HepG2 (cell line): Measurements from ENCODE around the gene SMIM1. TPM values are rescaled to one million over a fixed set of nuclear protein-coding genes. Genes with fewer than 3 reads are reported as not detected.

ENCODE experiments used
- AKAP8 ChIP-seq: sonication (generic); formaldehyde crosslinking; IDR thresholded peaks from 2 replicates; pipeline ENCODE4 v1.5.1; 2020; ENCODE audit warnings: mild to moderate bottlenecking, missing genetic modification reagents
- ARID4A ChIP-seq: sonication (generic); formaldehyde crosslinking; IDR thresholded peaks from 2 replicates; pipeline ENCODE4 v1.5.0; 2020; ENCODE audit warnings: mild to moderate bottlenecking, missing genetic modification reagents, borderline replicate concordance
- ATF7 ChIP-seq, 2 experiments: fragments of 450-650 bp in 1 of 2; sonication (generic) in 1 of 2; formaldehyde crosslinking in 1 of 2; IDR thresholded peaks; 2 replicates each; pipeline versions ENCODE4 v1.4.0 to v1.6.1; 2016 to 2020; ENCODE audit warnings: antibody characterized with exemption in 1 of 2, mild to moderate bottlenecking in 1 of 2, missing genetic modification reagents in 1 of 2
- HNF4G ChIP-seq, 2 experiments: sonication (generic) in 1 of 2; formaldehyde crosslinking in 1 of 2; IDR thresholded peaks; 2 replicates each; pipeline versions ENCODE4 v1.4.0 to v1.6.1; 2011 to 2020; ENCODE audit warnings: borderline replicate concordance in 2 of 2, low read depth in 2 of 2, mild to moderate bottlenecking in 2 of 2, low read length in 1 of 2, missing genetic modification reagents in 1 of 2, moderate library complexity in 1 of 2
- THRA ChIP-seq: sonication (generic); formaldehyde crosslinking; IDR thresholded peaks from 2 replicates; pipeline ENCODE4 v1.4.0; 2020; ENCODE audit warnings: missing genetic modification reagents, borderline replicate concordance
- ZFX ChIP-seq: sonication (generic); formaldehyde crosslinking; IDR thresholded peaks from 2 replicates; pipeline ENCODE4 v1.4.0; 2020; ENCODE audit warnings: mild to moderate bottlenecking, low read depth, missing genetic modification reagents, moderate library complexity
- ZNF225 ChIP-seq: sonication (generic); formaldehyde crosslinking; IDR thresholded peaks from 2 replicates; pipeline ENCODE4 v1.4.0; 2020; ENCODE audit warnings: mild to moderate bottlenecking, missing genetic modification reagents
- ZNF354B ChIP-seq: sonication (generic); formaldehyde crosslinking; IDR thresholded peaks from 2 replicates; pipeline ENCODE4 v1.8.0; 2022; ENCODE audit warnings: mild to moderate bottlenecking, missing genetic modification reagents
- ZNF574 ChIP-seq: sonication (generic); formaldehyde crosslinking; IDR thresholded peaks from 2 replicates; pipeline ENCODE4 v1.4.0; 2020; ENCODE audit warnings: missing genetic modification reagents
- ZNF687 ChIP-seq: sonication (generic); formaldehyde crosslinking; IDR thresholded peaks from 2 replicates; pipeline ENCODE4 v1.5.1; 2020; ENCODE audit warnings: mild to moderate bottlenecking, missing genetic modification reagents, moderate library complexity
- ZNF691 ChIP-seq: sonication (generic); formaldehyde crosslinking; IDR thresholded peaks from 2 replicates; pipeline ENCODE4 v1.4.0; 2020; ENCODE audit warnings: missing genetic modification reagents, low read depth, mild to moderate bottlenecking, borderline replicate concordance
- polyA plus RNA-seq, 8 experiments: library from polyadenylated mRNA; depleted of rRNA in 3 of 8; stranded (reverse) in 7 of 8; unstranded in 1 of 8; fragments of >200 nt; fragmentation: Illumina TruSeq in 4 of 8; extraction: Trizol in 4 of 8; gene quantifications; 2 replicates each; pipeline versions ENCODE4 v1.2.1 to v1.2.3, GENCODE V29; 2011 to 2016; ENCODE audit warnings: low read depth in 4 of 8, missing spikeins in 1 of 8, mixed read lengths in 1 of 8; ENCODE audit not compliant: insufficient read depth in 1 of 8
- total RNA-seq, 5 experiments: library from RNA; depleted of rRNA; stranded (reverse); fragments of >200 nt; fragmentation: Illumina TruSeq; extraction: Trizol; gene quantifications; 2 replicates each; pipeline ENCODE4 v1.2.3, GENCODE V29; 2016; ENCODE audit warnings: low read depth in 1 of 5

Gene SMIM1
- total and polyA plus RNA-seq, 2 of the 13 experiments (the other 11 are each of a cell fraction or from before 2014, with no cell fraction given), result 12.4 to 56.3 TPM

GRCh38 chr1:3773572-3774275 lies 1.2 kb downstream of the SMIM1 start (continued):
- TF ChIP-seq ZNF687 (CRISPR knock-in tag) (peak; percentile 79), ZNF225 (CRISPR knock-in tag) (no peak), HNF4G (IDR thresholded peaks at IDR 0.05; ENCODE audit: borderline replicate concordance, low read depth, low read length) (peak; percentile 6; the same call in 1 of the 2 replicates), HNF4G (CRISPR knock-in tag; IDR thresholded peaks at IDR 0.05; ENCODE audit: borderline replicate concordance, low read depth) (0 out of 2 replicates have a peak, but pooled peaks have one; percentile 3), ATF7 (IDR thresholded peaks at IDR 0.05) (no peak), ATF7 (CRISPR knock-in tag; IDR thresholded peaks at IDR 0.05) (no peak), THRA (CRISPR knock-in tag) (peak; percentile 30; the same call in 1 of the 2 replicates), ZNF354B (CRISPR knock-in tag) (no peak), ARID4A (CRISPR knock-in tag) (peak; percentile 45; the same call in 1 of the 2 replicates), ZFX (CRISPR knock-in tag) (peak; percentile 35; the same call in 1 of the 2 replicates), ZNF691 (CRISPR knock-in tag) (no peak), AKAP8 (0 out of 2 replicates have a peak, but pooled peaks have one; percentile 17), ZNF574 (CRISPR knock-in tag) (0 out of 2 replicates have a peak, but pooled peaks have one; percentile 33)
